WERI-Rb-1 (cell line): ENCODE data around the gene TOR2A.

Experiments used
- DNase-seq: peaks from one replicate; pipeline ENCODE4 v3.0.0-alpha.2; 2020
- H3K27ac ChIP-seq: fragments of 250-450 bp; sonication (Bioruptor Pico); 2 replicates; pipeline ENCODE4 v1.5.1; 2020; ENCODE audit warnings: mild to moderate bottlenecking, moderate library complexity
- H3K27me3 ChIP-seq: fragments of 250-450 bp; sonication (Bioruptor Pico); 2 replicates; pipeline ENCODE4 v1.5.1; 2021; ENCODE audit warnings: mild to moderate bottlenecking, low read depth, moderate library complexity; ENCODE audit not compliant: insufficient read depth, severe bottlenecking
- H3K36me3 ChIP-seq: fragments of 250-450 bp; sonication (Bioruptor Pico); 2 replicates; pipeline ENCODE4 v1.5.1; 2020; ENCODE audit warnings: mild to moderate bottlenecking, moderate library complexity
- H3K4me3 ChIP-seq: 2 replicates; pipeline ENCODE4 v1.5.1; 2011; ENCODE audit warnings: low read depth, mild to moderate bottlenecking, control low read depth, low read length
- H3K9me3 ChIP-seq: fragments of 250-450 bp; sonication (Bioruptor Pico); 2 replicates; pipeline ENCODE4 v1.5.1; 2021; ENCODE audit warnings: mild to moderate bottlenecking, moderate library complexity; ENCODE audit not compliant: severe bottlenecking
- CTCF ChIP-seq: IDR thresholded peaks from 2 replicates; pipeline ENCODE4 v1.5.1; 2011; ENCODE audit warnings: low read depth, mild to moderate bottlenecking, control low read depth, inconsistent platforms, low read length

The TOR2A gene

GRCh38 chr9:127712371-127712770, 22.7 kb downstream of the TOR2A start:
- H3K9me3 ChIP-seq: peaks cover 4% of the 10 kb centered on the region
- no peaks in the 10 kb centered on the region for H3K27me3 ChIP-seq
- H3K4me3 ChIP-seq: no peak overlapping the region
- DNase-seq: no peak
- TF ChIP-seq CTCF: no peak
- H3K36me3 ChIP-seq: no peaks in the 10 kb centered on the region
- no peak overlapping the region for H3K27ac ChIP-seq

GRCh38 chr9:127711831-127712274, 23.2 kb downstream of the TOR2A start:
- DNase-seq: peak; percentile 67
- Histone ChIP-seq H3K9me3 (peaks cover 4% of the 10 kb centered on the region), H3K27me3 (no peaks in the 10 kb centered on the region), H3K4me3 (no peak overlapping the region), H3K27ac (no peak overlapping the region), H3K36me3 (no peaks in the 10 kb centered on the region)
- peak; percentile 53 for TF ChIP-seq CTCF

GRCh38 chr9:127711226-127711701, 23.8 kb downstream of the TOR2A start:
- TF ChIP-seq CTCF: no peak
- Histone ChIP-seq H3K9me3 (peaks cover 4% of the 10 kb centered on the region), H3K27me3 (no peaks in the 10 kb centered on the region), H3K36me3 (no peaks in the 10 kb centered on the region), H3K27ac (no peak overlapping the region), H3K4me3 (no peak overlapping the region)
- DNase-seq: no peak

- Histone ChIP-seq H3K4me3 (no peak overlapping the region), H3K9me3 (peaks cover 4% of the 10 kb centered on the region), H3K27me3 (no peaks in the 10 kb centered on the region), H3K27ac (no peak overlapping the region), H3K36me3 (no peaks in the 10 kb centered on the region)
- DNase-seq: no peak
- TF ChIP-seq CTCF: no peak
Measured at GRCh38 chr9:127710204-127710783, 24.8 kb downstream of the TOR2A start.

- no peak overlapping the region for H3K4me3 ChIP-seq
- no peak overlapping the region for H3K27ac ChIP-seq
- no peak for DNase-seq
- H3K27me3 ChIP-seq: no peaks in the 10 kb centered on the region
- H3K9me3 ChIP-seq: peaks cover 4% of the 10 kb centered on the region
- no peak for TF ChIP-seq CTCF
- no peaks in the 10 kb centered on the region for H3K36me3 ChIP-seq
Measured at GRCh38 chr9:127708952-127709587, 26.0 kb downstream of the TOR2A start.
